H9 (cell line): ENCODE measurements around the gene CDK8. TPM values are rescaled to one million over a fixed set of nuclear protein-coding genes. Genes with fewer than 3 reads are reported as not detected.

Experiments
- DNase-seq: peaks from one replicate; pipeline ENCODE4 v3.0.0-alpha.2; 2017
- H2AFZ ChIP-seq: one replicate; pipeline ENCODE4 v1.6.1; 2013; ENCODE audit warnings: mild to moderate bottlenecking, low read length, control low read depth, moderate library complexity
- H2AK5ac ChIP-seq: 2 replicates; pipeline ENCODE4 v1.6.1; 2013; ENCODE audit warnings: low read length, control low read depth, mixed read lengths; ENCODE audit not compliant: insufficient read length
- H2BK120ac ChIP-seq: one replicate; pipeline ENCODE4 v1.6.1; 2013; ENCODE audit warnings: low read depth, mild to moderate bottlenecking, low read length, control low read depth, inconsistent platforms; ENCODE audit not compliant: poor library complexity, severe bottlenecking
- H2BK12ac ChIP-seq: 2 replicates; pipeline ENCODE4 v1.6.1; 2013; ENCODE audit warnings: low read length, control low read depth, mixed read lengths, low read depth; ENCODE audit not compliant: insufficient read length
- H2BK15ac ChIP-seq: 2 replicates; pipeline ENCODE4 v1.6.1; 2013; ENCODE audit warnings: low read depth, low read length, control low read depth
- H2BK20ac ChIP-seq: one replicate; pipeline ENCODE4 v1.6.1; 2013; ENCODE audit warnings: low read depth, mild to moderate bottlenecking, low read length, control low read depth, inconsistent platforms; ENCODE audit not compliant: poor library complexity, severe bottlenecking
- H2BK5ac ChIP-seq: 2 replicates; pipeline ENCODE4 v1.6.1; 2013; ENCODE audit warnings: low read length, control low read depth, mixed read lengths; ENCODE audit not compliant: insufficient read length
- H3K14ac ChIP-seq: 2 replicates; pipeline ENCODE4 v1.6.1; 2013; ENCODE audit warnings: low read length, control low read depth; ENCODE audit not compliant: insufficient read depth
- H3K18ac ChIP-seq: 2 replicates; pipeline ENCODE4 v1.6.1; 2013; ENCODE audit warnings: low read depth, mild to moderate bottlenecking, mixed read lengths, low read length, control low read depth; ENCODE audit not compliant: insufficient read length
- H3K23ac ChIP-seq: 2 replicates; pipeline ENCODE4 v1.6.1; 2013; ENCODE audit warnings: low read length, control low read depth, mixed read lengths, low read depth; ENCODE audit not compliant: insufficient read length
- H3K23me2 ChIP-seq: 2 replicates; pipeline ENCODE4 v1.6.1; 2013; ENCODE audit warnings: low read depth, mild to moderate bottlenecking, mixed read lengths, low read length, control low read depth; ENCODE audit not compliant: insufficient read length, poor library complexity, severe bottlenecking
- H3K27ac ChIP-seq: 2 replicates; pipeline ENCODE4 v1.5.1; 2013; ENCODE audit warnings: low read length, control low read depth, mixed read lengths, low read depth; ENCODE audit not compliant: insufficient read length
- H3K27me3 ChIP-seq: 2 replicates; pipeline ENCODE4 v1.6.1; 2013; ENCODE audit warnings: low read length, control low read depth, inconsistent platforms; ENCODE audit not compliant: insufficient read depth
- H3K4ac ChIP-seq: 2 replicates; pipeline ENCODE4 v1.6.1; 2013; ENCODE audit warnings: low read depth, mild to moderate bottlenecking, control low read depth, inconsistent platforms, low read length, moderate library complexity
- H3K4me1 ChIP-seq: 2 replicates; pipeline ENCODE4 v1.6.1; 2013; ENCODE audit warnings: low read length, control low read depth, inconsistent platforms; ENCODE audit not compliant: insufficient read depth
- H3K4me2 ChIP-seq: 2 replicates; pipeline ENCODE4 v1.6.1; 2013; ENCODE audit warnings: low read length, control low read depth, mixed read lengths; ENCODE audit not compliant: insufficient read length, insufficient read depth
- H3K56ac ChIP-seq: 2 replicates; pipeline ENCODE4 v1.6.1; 2013; ENCODE audit warnings: low read depth, mild to moderate bottlenecking, mixed read lengths, low read length, control low read depth; ENCODE audit not compliant: insufficient read length
- H3K79me1 ChIP-seq: 2 replicates; pipeline ENCODE4 v1.6.1; 2013; ENCODE audit warnings: low read depth, mild to moderate bottlenecking, moderate library complexity, low read length, control low read depth, inconsistent platforms; ENCODE audit not compliant: insufficient read depth, poor library complexity, severe bottlenecking
- H3K79me2 ChIP-seq: 2 replicates; pipeline ENCODE4 v1.6.1; 2013; ENCODE audit warnings: low read length, control low read depth, inconsistent platforms; ENCODE audit not compliant: insufficient read depth
- H3K9ac ChIP-seq: 2 replicates; pipeline ENCODE4 v1.6.1; 2013; ENCODE audit warnings: low read length, control low read depth, mixed read lengths; ENCODE audit not compliant: insufficient read length; ENCODE audit errors: extremely low read depth
- H3K9me3 ChIP-seq: one replicate; pipeline ENCODE4 v1.6.1; 2013; ENCODE audit warnings: low read depth, low read length, inconsistent platforms; ENCODE audit not compliant: control insufficient read depth
- H3T11ph ChIP-seq: one replicate; pipeline ENCODE4 v1.6.1; 2013; ENCODE audit warnings: mild to moderate bottlenecking, low read length, control low read depth, inconsistent platforms
- H4K20me1 ChIP-seq: one replicate; pipeline ENCODE4 v1.6.1; 2013; ENCODE audit not compliant: control insufficient read depth, insufficient read length, insufficient read depth
- H4K5ac ChIP-seq: 2 replicates; pipeline ENCODE4 v1.6.1; 2013; ENCODE audit warnings: low read depth, mild to moderate bottlenecking, mixed read lengths, low read length, control low read depth; ENCODE audit not compliant: insufficient read length
- H4K8ac ChIP-seq: replicated peaks from 2 replicates; pipeline ENCODE4 v1.6.1; 2013; ENCODE audit warnings: low read length, control low read depth, mixed read lengths, low read depth; ENCODE audit not compliant: insufficient read length
- H4K91ac ChIP-seq: 2 replicates; pipeline ENCODE4 v1.6.1; 2013; ENCODE audit warnings: low read depth, mild to moderate bottlenecking, moderate library complexity, mixed read lengths, low read length, control low read depth; ENCODE audit not compliant: insufficient read length
- H3K27ac Mint-ChIP-seq, 3 experiments: 2 replicates in 2 of 3; 3 replicates in 1 of 3; pipeline ENCODE4 v1.8.0; 2020 to 2021; ENCODE audit warnings: mixed read lengths in 3 of 3, mild to moderate bottlenecking in 1 of 3, moderate library complexity in 1 of 3
- H3K27me3 Mint-ChIP-seq: 2 replicates; pipeline ENCODE4 v1.8.0; 2021; ENCODE audit warnings: low read depth, mild to moderate bottlenecking, moderate library complexity, mixed read lengths
- H3K36me3 Mint-ChIP-seq, 3 experiments: 2 replicates in 2 of 3; 3 replicates in 1 of 3; pipeline ENCODE4 v1.8.0; 2020 to 2021; ENCODE audit warnings: low read depth in 3 of 3, mixed read lengths in 3 of 3; ENCODE audit not compliant: insufficient read depth in 1 of 3
- H3K4me1 Mint-ChIP-seq, 2 experiments: 2 replicates each; pipeline ENCODE4 v1.8.0; 2020; ENCODE audit warnings: mixed read lengths in 2 of 2
- H3K4me3 Mint-ChIP-seq, 2 experiments: 2 replicates in 1 of 2; 3 replicates in 1 of 2; pipeline ENCODE4 v1.8.0; 2020 to 2021; ENCODE audit warnings: mild to moderate bottlenecking in 2 of 2, mixed read lengths in 2 of 2, moderate library complexity in 1 of 2
- H3K9me3 Mint-ChIP-seq, 2 experiments: 2 replicates in 1 of 2; 3 replicates in 1 of 2; pipeline ENCODE4 v1.8.0; 2020; ENCODE audit warnings: mild to moderate bottlenecking in 2 of 2, mixed read lengths in 2 of 2, moderate library complexity in 1 of 2
- WGBS: extraction: QIAGEN DNeasy Blood & Tissue Kit; methylation state at CpG from one replicate; pipeline ENCODE4 v1.1.7; 2013; ENCODE audit warnings: missing lambda C conversion rate, low lambda C conversion rate, mixed read lengths; ENCODE audit not compliant: insufficient read length; ENCODE audit errors: extremely low coverage; 5-methylcytosine and 5-hydroxymethylcytosine counted together
- total RNA-seq: library from RNA; stranded (reverse); gene quantifications from 2 replicates; pipeline ENCODE4 v1.2.1, GENCODE V29; 2021
- TF ChIP-seq, protein P1 (sequence below): fragments of 200-600 bp; sonication (generic); conservative IDR thresholded peaks from 3 replicates; pipeline ENCODE4 v1.8.0; 2021; ENCODE audit warnings: antibody characterized with exemption, mild to moderate bottlenecking

Gene CDK8
- total RNA-seq, 1 experiment from 2014 or later: 18.1 TPM

DNA sequence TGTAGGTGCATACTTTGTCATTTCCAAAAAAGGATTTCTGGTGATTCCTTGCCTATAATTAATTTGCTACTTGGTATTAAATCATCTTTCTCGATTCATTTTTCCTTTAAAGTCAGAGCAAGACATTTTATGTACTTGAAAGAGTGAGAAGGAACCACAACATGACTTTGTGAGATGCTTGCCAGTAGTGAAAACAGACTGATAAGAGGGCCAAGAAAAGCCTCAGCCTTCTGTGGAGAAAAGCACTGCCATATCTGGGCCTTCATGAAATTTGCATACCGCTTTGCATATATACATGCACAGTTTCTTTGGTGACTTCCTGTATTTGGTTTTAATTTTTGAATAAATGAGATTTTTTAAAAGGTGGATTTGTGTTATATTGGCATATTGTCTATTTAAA lies 128.4 kb downstream of the CDK8 start:
- no peaks in the 10 kb centered on the region; a peak in 2 of 4 replicates for H3K4me1 Mint-ChIP-seq
- Histone ChIP-seq H4K91ac (no peak overlapping the region), H3K27ac (no peak overlapping the region), H3K18ac (no peak overlapping the region), H3K56ac (no peak overlapping the region), H2BK15ac (no peak overlapping the region), H2BK120ac (no peak overlapping the region), H3K23me2 (no peaks in the 10 kb centered on the region), H3T11ph (no peak overlapping the region), H3K79me1 (no peaks in the 10 kb centered on the region), H2AFZ (no peak overlapping the region), H3K4ac (no peak overlapping the region), H3K9me3 (no peaks in the 10 kb centered on the region), H2BK12ac (no peak overlapping the region), H3K9ac (no peak overlapping the region), H4K8ac (no peak overlapping the region), H4K20me1 (no peaks in the 10 kb centered on the region), H3K14ac (no peak overlapping the region), H4K5ac (no peak overlapping the region), H3K23ac (no peak overlapping the region), H3K27me3 (no peaks in the 10 kb centered on the region), H2BK5ac (no peak overlapping the region), H3K4me1 (no peaks in the 10 kb centered on the region), H2BK20ac (no peak overlapping the region), H2AK5ac (no peak overlapping the region), H3K4me2 (no peak overlapping the region), H3K79me2 (no peaks in the 10 kb centered on the region)
- DNase-seq: no peak
- TF ChIP-seq, protein P1, sequence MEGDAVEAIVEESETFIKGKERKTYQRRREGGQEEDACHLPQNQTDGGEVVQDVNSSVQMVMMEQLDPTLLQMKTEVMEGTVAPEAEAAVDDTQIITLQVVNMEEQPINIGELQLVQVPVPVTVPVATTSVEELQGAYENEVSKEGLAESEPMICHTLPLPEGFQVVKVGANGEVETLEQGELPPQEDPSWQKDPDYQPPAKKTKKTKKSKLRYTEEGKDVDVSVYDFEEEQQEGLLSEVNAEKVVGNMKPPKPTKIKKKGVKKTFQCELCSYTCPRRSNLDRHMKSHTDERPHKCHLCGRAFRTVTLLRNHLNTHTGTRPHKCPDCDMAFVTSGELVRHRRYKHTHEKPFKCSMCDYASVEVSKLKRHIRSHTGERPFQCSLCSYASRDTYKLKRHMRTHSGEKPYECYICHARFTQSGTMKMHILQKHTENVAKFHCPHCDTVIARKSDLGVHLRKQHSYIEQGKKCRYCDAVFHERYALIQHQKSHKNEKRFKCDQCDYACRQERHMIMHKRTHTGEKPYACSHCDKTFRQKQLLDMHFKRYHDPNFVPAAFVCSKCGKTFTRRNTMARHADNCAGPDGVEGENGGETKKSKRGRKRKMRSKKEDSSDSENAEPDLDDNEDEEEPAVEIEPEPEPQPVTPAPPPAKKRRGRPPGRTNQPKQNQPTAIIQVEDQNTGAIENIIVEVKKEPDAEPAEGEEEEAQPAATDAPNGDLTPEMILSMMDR: no peak
- WGBS: no CpG with 5 or more reads among the region's 2 CpGs
- H3K27ac Mint-ChIP-seq: no peak overlapping the region
- H3K9me3 Mint-ChIP-seq: no peaks in the 10 kb centered on the region
- no peak overlapping the region for H3K4me3 Mint-ChIP-seq
- peaks cover 0 to 15% (median 7%) of the 10 kb centered on the region in 3 experiments; a peak in 4 of 7 replicates for H3K36me3 Mint-ChIP-seq
- H3K27me3 Mint-ChIP-seq: no peaks in the 10 kb centered on the region
